NCI-H2081 (cell line): ENCODE results near the gene PDZRN3.
A peak's percentile ranks its signal among the peaks of the same experiment; 100 is the strongest.

Experiments
- DNase-seq, 2 experiments: peaks; one replicate each; lab custom pipeline; 2025; lab: John Stamatoyannopoulos, UW

PDZRN3 gene

DNA sequence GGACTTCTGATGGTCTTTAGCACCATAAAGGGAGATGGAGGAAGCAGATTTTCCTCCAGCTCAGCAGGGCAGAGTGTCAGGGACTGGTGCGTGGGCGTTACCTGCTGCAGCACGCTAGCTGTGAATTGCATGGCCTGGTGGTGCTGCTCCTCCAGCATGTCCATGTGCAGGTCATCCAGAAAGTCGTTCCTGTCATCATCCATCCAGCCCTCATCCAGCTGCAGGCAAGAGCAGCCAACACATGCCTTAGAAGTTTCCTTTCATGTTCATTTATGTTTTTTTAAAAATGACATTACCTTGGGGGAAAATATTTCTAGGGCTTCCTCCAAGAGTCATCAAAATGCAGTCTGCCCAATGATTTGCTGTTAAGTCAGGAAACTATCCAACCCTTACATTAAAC is 239.2 kb downstream of the PDZRN3 start:
- DNase-seq = no peak

DNA sequence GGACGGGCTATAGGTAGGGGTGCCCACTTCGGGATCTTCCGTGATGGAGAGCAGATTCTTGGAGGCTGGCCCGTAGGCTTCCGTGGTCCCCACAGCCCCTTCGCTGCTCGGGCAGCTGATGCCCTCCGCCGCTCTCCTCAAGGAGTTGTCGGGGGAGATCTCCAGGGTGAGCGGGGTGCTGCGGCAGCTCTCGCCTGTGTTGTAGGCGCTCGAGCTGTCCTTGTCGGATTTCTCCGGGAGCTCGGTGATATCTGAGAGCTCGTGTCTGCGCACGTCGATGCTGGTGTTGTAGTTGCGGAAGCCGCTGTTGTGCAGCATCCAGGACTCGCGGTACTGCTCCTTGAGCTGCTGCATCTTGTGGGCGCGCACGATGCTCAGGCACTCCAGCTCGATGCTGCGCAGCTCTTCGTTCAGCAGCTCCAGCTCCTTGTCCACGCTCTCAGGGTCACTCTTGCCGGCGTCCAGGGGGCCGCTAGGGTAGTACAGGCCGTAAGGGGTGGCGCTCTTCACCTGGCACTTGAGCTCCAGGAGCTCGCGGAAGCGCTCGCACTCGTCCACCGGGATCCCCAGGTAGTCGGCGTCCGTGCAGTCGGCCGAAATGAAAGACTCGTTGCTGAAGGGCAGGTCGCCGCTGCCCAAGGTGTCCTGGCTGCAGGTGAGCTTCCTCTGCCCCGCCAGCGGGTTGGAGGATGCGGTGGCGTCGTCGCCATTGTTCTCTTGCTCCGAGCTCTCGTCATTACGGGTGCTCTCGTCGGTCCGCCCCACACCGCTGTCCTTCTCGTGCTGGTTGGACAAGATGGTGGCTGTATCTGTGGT is 240.4 kb downstream of the PDZRN3 start:
- DNase-seq = no peak

DNA sequence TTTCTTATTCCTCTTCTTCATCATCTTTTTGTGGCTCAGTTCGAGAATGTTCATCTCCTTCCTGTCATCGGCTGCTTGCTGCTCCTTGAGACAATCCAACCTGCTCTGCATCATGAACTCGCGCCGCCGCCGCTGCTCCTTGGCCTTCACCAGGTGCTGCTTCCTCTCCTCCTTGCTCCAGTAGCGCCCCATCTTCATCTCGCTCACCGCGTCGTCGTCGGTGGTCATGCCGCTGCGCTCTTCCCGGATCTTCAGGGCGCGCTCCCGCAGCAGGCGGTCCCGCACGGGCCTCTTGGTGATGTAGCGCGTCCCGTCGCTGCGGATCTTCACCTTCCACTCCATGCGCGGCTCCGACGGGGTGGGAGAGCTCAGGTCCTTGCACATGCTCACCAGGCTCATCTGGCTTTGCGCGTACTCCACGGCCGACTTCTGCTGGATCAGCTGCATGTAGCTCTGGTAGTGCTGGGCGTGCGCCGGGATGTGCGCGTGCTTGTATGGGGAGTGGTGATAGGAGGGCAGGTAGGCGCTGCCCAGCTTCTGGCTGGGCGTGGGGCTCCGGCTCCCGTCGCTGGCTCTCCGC is 241.2 kb downstream of the PDZRN3 start:
- DNase-seq = no peak

DNA sequence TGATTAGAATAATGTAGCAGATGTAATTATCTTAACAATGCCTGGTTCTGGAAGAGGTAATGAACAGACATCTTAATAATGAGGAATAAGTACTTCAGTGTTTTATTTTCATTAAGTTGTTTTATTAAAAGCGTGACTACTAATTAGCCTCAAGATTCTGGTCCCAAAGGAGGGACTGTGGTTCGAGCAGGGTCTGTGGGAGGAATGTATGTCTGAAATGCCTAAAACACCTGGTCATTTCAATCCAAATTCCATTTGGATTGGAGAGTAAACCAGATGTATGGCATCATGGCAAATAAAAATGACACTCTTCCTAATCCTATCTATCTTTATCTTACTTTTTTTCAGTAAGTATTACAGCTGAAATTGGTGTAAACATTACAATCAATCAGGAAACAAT is 243.2 kb downstream of the PDZRN3 start:
- no peak for DNase-seq

DNA sequence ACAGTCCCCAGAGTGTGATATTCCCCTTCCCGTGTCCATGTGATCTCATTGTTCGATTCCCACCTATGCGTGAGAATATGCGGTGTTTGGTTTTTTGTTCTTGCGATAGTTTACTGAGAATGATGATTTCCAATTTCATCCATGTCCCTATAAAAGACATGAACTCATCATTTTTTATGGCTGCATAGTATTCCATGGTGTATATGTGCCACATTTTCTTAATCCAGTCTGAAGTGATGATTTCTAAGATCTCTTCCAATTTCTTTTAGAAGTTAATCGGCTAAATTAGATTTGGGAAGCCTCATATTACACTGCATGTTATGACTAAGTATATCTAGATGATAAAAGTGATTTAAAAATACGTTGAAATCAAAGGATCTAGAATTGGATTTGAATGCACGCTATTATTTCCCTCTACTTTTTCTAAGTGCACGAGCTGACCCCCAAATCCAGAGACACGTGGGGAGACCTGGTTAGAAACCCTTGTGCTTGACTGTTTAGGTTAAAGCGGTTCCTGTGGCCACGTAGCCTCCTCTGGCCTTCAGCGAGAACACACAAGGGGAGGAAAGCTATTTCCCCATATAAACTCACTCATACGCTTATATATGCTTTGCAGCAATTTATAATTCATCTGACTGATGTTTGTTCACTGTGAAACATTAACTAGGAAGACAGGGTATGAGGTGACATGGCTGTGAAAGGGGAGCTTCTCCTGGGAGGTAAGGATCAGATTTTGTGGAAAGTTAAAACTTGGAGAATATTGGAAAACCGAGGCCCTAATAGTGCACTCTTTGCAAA is 243.8 kb downstream of the PDZRN3 start:
- DNase-seq = no peak

DNA sequence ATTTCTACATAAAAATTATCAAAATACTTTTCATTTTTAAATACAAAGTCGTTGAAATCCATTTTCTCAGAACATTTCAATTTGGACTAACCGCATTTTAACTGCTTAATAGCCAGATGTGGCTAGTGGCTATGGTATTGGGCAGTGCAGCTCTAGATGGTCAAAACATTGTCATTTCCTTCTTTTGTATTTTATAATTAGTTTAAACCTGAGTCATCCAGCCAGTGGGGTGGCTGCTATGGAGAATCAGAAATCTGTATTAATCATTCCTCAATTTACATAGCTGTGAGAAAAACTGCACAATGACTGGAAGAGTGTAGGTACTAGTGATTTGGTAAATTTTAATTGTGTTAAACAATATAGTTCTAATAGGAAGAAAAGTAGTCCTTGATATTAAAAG is 245.3 kb downstream of the PDZRN3 start:
- no peak for DNase-seq

DNA sequence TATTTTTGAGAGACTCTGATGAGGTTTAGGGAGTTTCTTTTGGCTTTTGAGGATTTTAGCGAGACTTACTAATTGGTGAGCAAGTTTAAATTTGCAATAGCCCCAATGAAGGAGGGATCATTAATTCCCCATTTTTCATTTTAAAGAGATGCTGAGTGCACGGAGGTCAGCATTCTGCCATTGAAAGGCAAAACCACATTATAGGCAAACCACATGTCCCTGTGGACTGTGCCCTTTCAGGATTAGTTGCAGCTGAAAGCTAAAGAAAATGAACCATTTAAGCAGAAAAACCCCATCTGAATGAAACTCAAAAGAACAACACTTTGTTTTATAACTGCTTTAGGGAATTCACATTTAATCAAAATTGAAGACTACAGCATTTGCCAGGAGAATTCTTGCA is 246.5 kb downstream of the PDZRN3 start:
- no peak for DNase-seq

DNA sequence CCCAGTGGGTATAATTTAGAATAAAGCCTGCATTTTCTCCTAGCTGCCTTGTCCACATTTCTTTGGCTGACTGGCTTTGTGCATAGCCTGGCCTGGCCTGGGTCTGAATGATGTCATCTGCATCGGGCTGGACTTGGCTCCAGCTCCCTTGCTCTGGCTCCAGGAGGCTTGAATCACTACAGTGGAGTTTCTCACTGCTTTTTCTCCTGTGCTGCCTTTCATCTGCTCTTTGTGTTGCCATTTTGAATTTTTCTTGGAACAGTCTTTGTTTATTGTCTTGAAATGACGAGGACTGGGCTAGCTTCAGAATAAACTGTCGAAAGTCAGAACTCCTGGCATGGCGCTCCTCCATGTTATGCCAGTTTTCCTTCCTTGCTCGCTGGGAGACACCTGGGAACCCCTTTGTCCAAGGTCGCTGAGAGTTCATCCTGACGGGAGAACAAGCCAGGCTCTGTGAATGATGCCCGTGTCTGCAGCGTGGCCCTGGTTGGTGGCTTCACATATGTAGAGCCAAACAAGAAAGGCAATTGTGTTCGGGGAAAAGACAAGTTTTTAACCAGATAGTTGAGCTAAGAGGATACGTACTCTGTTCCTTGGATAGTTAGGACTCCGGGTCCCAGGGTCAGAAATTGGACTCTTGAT is 258.9 kb downstream of the PDZRN3 start:
- DNase-seq = no peak

DNA sequence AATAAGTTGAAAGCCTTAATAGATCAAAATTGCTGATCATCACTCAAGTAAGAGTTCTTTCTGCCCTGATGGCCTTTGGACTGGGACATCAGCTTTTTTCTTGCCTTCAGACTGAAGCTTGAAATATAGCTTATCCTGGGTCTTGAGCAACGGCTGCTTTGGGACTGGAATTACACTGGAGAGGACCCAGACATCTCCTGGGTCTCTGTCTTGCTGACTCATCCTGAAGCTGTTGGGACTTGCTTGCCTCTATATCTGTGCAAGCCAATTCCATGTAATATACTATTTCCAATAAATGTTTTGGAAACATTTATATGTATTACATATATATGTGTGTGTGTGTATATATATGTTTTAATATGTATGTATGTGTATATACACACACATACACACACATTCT is 260.2 kb downstream of the PDZRN3 start:
- DNase-seq = no peak

DNA sequence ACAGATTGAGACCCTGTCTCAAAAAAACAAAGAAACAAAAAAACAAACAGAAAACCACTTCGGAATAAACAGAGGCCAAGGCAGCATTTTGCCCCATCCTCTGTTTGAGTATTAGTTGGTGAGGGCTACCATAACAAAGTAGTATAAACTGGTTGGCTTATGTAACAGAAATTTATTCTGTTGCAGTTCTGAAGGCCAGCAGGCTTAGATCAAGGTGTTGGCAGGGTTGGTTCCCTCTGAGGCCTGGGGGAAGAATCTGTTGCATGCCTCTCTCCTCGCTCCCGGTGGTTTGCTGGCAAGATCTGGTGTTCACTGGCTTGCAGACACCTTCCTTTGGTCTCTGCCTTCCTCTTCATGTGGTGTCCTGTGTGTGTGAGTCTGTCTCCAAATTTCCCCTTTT is 261.6 kb downstream of the PDZRN3 start:
- no peak for DNase-seq

DNA sequence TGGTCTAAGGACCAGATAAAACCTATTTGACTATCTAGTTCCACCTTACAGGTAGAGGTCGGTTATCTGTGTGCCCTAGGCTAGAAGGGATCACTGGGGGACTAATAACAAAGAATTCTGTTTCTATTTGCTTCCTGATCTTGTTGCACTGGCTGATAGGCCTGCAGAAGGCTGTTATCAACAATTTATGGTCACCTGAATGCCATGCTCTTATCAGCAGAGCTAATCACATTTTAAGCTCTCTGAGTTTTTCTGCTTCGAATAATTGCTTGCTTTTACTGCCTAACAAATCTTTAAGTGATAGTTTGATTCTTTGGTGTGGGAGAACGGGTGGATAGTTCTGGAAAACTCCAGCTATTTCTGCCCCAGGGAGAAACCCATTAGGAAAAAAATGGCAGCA is 263.1 kb downstream of the PDZRN3 start:
- no peak for DNase-seq

DNA sequence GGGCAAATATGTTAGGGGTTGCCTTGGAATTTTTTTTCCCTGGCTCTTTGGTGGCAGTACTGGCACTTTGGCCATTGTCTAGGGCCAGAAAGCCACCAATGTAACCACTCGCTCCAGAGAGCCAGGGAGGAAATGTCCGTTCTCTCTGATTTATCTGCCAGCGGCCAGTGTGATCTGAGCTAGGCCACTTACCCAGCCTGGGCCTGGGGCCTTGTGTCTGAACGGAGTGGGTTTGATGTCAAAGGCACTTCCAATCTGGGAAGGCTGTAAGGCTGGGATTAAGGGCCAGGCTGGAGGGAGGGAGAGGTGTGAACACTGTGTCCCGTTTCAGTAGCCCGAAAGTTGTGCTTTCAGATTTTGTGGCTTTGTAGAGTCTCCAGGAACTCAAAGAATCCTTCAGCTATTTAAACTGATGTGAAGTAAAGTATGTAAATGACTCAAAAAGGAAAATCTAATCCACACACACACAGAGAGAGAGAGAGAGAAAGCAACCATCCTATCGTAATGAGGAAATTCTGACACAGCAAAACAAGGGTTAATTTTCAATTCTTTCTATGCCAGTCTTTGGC is 271.0 kb downstream of the PDZRN3 start:
- no peak for DNase-seq

DNA sequence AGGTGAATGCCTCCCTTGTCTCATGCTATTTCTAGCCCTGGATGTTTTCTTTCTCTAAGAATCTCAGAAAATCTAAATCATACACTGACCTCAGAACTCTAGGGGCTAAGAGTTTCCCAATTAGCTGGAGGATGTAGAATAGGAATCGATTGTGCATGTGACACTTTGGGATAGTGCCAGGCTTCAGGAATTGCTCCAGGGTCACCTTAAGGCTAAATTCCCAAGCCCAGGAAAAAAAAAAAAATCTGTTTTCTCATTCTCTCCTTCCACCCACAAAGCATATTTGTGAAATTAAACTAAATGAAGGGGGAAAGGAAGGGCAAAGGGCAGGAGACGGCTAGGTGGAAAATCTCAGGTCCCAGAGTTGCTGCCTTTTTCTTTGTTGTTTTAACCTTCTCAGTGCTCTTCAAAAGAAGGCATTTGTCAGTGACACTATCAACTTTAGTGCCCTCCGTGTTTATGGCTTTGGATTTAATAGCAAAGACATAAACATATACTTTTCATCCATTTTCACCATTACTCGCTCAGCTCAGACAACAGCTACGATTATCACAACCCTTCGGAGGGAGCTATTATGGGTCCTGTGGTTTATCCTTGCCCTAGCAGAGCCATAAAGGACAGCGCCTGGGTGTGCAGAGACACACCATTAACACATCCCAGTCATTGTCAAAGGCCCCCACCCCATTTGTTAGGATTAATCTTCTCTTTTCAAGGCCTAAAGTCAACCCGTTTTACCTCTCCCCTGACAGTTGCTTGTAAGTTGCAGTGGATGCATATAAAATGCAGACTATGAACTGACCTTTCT is 271.7 kb downstream of the PDZRN3 start:
- DNase-seq = no peak

DNA sequence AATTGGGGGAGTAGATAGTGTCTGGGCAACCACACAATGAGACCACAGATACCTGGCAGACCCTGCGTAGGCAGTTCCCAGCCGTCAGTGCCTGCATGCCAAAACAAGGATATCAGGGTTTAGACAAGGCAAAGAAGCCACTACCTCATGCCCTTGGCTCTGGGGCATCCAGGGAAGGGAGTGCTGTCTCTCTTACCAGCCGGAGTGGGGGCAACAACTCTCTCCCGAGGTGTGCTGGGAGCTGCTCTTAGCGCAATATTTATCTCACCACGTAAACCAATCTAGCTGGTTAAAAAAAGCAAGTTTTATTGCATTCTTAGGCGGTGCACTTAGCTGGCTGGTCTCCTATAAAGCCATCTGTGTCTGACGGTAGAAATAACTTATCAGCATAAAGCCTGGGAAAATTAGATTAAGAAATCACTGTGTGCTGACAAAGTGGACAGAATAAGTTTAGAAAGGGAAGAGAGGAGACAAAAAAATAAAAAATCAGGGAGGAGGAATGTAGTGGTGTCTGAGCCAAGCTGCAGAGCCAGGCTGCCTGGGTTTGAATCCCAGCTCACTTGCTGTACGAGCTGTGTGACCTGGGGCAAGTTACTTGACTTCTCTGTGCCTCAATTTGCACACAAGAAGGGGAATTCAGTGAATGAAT is 273.2 kb downstream of the PDZRN3 start:
- no peak for DNase-seq

DNA sequence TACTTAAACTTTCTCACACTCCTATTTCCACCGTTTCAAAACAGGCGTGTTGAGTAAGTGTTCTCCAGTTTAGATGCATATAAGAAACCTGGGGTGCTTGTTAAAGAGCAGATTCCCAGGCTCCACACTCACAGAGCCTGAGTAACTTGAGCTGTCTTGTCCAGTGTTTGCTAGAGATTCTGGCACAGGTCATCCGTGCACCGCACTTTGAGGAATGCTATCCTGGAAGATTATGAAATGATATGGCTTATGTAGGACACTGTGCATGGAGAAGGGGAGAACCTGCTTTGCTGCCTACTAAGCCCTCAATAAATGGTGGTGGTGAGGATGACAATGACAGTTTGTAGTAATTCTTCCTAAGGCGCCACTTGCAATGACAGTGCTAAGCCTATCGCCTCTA is 273.7 kb downstream of the PDZRN3 start:
- no peak for DNase-seq

DNA sequence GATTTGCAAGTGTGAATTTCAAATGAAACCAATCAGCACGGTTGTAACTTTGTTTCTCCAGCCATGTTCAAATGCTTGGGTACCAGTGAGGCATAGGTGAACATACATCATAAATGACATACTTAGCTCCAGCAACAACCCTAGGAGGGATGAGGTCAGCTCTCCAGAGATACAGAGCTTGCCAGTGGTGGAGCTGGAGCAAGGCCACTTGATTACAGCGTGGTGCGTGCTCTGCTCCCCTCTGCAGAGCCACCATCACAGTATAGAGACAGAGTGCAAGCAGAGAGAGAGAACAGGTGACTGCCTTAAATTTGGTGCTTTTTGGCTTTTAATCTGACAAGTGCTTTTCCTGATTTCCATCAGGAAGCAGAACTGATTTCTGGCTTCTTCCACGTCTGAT is 275.1 kb downstream of the PDZRN3 start:
- no peak for DNase-seq

DNA sequence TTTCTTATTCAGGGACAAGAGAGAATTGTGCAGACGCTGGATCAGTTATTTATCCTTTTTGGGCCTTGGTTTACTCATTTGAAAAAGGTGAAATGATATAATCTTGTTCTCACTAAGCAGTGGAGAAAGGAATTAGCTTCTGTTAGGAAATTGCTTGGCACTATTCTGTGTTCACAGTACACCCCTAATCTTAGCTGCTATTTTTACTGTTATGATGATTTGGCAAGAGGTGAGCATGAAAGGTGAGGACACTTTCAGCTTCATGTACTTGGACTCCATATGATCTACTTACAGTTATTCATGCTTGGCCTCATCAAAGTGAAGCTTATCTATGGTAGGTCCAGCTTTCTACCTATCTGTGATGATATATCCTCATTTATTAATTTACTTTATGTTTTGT is 282.7 kb downstream of the PDZRN3 start:
- DNase-seq = no peak

DNA sequence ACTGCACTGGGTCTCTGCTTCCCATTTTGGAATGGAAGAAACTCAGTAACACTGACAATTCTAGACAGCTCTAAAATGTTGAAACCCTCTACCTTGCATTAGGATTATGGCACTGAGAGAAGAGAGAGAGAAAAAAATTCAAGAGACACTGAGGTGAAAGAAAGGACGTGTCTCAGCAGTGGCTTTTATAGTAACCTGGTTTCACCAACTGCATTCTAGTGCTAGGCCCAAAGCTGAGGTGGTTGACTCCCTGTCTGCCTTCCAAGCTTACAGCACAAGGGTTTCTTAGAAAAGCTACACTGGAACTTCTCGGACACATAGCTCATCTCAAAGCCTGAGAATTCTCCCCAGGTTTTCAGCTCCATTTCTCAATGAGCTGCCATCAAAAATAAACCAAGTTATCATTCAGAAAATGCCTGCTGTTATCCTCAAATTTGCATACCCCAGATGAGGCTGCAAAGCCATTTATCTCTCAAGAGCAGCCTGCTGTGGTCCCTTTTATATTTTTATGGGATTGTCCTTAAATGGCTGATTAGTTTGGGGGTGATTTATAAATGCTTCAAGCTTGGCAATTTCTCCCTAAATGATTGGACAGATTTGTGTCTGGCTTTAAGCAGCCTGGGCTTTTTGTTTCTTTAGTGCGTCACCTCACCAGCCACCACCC is 283.3 kb downstream of the PDZRN3 start:
- DNase-seq = peak in 1 of 2 experiments; percentile 2

DNA sequence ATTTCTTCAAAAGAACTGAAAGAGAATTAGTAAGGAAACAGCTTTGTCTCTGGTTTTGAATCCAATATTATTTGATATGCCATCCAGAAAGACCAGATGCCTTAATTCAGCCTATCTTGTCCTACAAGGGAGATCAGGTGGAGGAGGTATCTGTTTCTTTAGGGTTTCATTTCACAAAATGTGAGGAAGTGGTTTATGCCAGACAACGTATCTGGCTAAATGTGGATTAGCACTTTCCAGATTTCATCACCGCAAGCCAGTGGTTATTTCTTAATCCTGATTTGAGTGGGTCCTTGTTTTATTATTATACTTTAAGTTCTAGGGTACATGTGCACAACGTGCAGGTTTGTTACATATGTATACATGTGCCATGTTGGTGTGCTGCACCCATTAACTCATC is 292.2 kb downstream of the PDZRN3 start:
- no peak for DNase-seq
